ENCODE results near the gene SNX24. TPM values are rescaled to one million over a fixed set of nuclear protein-coding genes. Genes with fewer than 3 reads are reported as not detected.
"Not testable (repeated sequence)": the region's sequence is repeated elsewhere in the genome, so short reads cannot be mapped to it uniquely, and the experiment has no call there.

SNX24 gene
- total RNA-seq, 1 experiment from 2014 or later = 10.8 TPM

DNA sequence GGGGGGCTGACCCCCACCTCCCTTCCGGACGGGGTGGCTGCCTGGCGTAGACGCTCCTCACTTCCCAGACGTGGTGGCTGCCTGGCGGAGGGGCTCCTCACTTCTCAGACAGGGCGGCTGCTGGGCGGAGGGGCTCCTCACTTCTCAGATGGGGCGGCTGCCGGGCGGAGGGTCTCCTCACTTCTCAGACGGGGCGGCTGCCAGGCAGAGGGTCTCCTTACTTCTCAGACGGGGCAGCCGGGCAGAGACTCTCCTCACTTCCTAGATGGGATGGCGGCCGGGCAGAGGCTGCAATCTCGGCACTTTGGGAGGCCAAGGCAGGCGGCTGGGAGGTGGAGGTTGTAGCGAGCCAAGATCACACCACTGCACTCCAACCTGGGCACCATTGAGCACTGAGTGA lies 68.0 kb downstream of the SNX24 start:
- H3K4me3 ChIP-seq (replicated peaks in 1 of 2; ENCODE audit: low read depth in 1 of 2, low read length in 2 of 2); H3K27ac ChIP-seq (ENCODE audit: low read depth, low read length); RAD21 ChIA-PET (ENCODE audit: low non-redundant PET in 1 of 2, low total read pairs in 2 of 2, uncharacterized antibody in 2 of 2, unreplicated experiment in 2 of 2); H3K27me3 ChIP-seq (ENCODE audit: insufficient read depth, low read length); H2AFZ ChIP-seq (ENCODE audit: low read depth, low read length, poor library complexity, severe bottlenecking); BruUV-seq (replicated peaks); H3K9me2 ChIP-seq (ENCODE audit: insufficient read depth); H3K4me2 ChIP-seq (ENCODE audit: low read length); H3K4me1 ChIP-seq (ENCODE audit: control insufficient read depth in 1 of 2, insufficient read depth in 2 of 2, low read length in 2 of 2); DNase-seq (ENCODE audit: low read depth, low spot score); H3K9me3 ChIP-seq (ENCODE audit: control insufficient read depth in 1 of 2, insufficient read depth in 1 of 2, low read depth in 1 of 2, low read length in 2 of 2); H3K79me2 ChIP-seq (ENCODE audit: insufficient read depth, low read length); H3K36me3 ChIP-seq (ENCODE audit: control insufficient read depth in 1 of 2, insufficient read depth in 2 of 2, low read length in 2 of 2); CTCF ChIA-PET; ATAC-seq; POLR2A ChIA-PET; H3K9ac ChIP-seq (ENCODE audit: low read length); intact Hi-C loops (cut with micrococcal nuclease); H4K20me1 ChIP-seq (ENCODE audit: insufficient read depth): not testable (repeated sequence)

DNA sequence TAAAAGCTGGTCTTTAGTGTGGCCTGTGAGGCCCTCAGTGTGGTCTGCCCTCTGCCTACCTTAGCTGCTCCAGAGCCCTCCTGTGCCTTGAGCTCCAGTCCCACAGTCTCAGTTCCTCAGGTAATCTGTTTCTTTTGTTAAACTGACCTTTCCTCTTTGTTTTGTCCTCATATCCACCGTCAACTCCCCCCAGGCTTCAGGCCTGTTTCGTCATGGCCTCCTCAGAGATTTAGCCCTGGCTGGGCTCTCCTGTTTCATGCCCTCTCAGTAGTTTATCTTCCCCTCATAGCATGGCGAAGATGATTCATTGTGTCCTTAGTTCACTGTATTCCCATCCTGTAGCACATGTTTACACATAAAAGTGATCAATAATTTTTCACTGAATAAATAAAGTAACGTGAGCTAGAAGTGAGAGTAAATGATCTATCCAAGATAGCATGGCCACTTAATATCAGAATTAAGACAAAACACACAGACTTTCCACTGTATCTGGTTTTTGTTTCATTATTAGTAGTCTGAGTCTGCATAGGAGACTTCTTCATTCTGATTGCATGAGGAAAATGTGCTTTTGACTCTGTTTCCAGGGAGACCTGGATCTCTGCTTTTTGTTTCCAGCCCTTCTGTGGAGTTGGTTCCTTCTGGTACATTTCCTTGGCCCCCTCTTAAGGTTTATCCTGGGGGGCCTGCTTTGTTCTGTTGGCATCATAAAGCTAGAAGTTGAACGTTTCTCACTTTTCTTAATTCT lies 70.5 kb downstream of the SNX24 start:
- H3K4me3 ChIP-seq (replicated peaks in 1 of 2; ENCODE audit: low read depth in 1 of 2, low read length in 2 of 2) = no peak overlapping the region
- no peaks in the 10 kb centered on the region for H3K9me3 ChIP-seq (ENCODE audit: control insufficient read depth in 1 of 2, insufficient read depth in 1 of 2, low read depth in 1 of 2, low read length in 2 of 2)
- BruUV-seq (replicated peaks) = no TSS peak
- H3K36me3 ChIP-seq (ENCODE audit: control insufficient read depth in 1 of 2, insufficient read depth in 2 of 2, low read length in 2 of 2) = no peaks in the 10 kb centered on the region
- no peaks in the 10 kb centered on the region for H3K9me2 ChIP-seq (ENCODE audit: insufficient read depth)
- no peak overlapping the region for H2AFZ ChIP-seq (ENCODE audit: low read depth, low read length, poor library complexity, severe bottlenecking)
- no peaks in the 10 kb centered on the region for H3K27me3 ChIP-seq (ENCODE audit: insufficient read depth, low read length)
- DNase-seq (ENCODE audit: low read depth, low spot score) (no peak), ATAC-seq (no peak)
- no peak overlapping the region for H3K4me2 ChIP-seq (ENCODE audit: low read length)
- H3K79me2 ChIP-seq (ENCODE audit: insufficient read depth, low read length) = no peaks in the 10 kb centered on the region
- no peak overlapping the region for H3K9ac ChIP-seq (ENCODE audit: low read length)
- ChIA-PET RAD21 (ENCODE audit: low non-redundant PET in 1 of 2, low total read pairs in 2 of 2, uncharacterized antibody in 2 of 2, unreplicated experiment in 2 of 2) (no interaction called here), CTCF (no interaction called here), POLR2A (no interaction called here)
- H3K4me1 ChIP-seq (ENCODE audit: control insufficient read depth in 1 of 2, insufficient read depth in 2 of 2, low read length in 2 of 2) = no peaks in the 10 kb centered on the region
- TF ChIP-seq CEBPB (IDR thresholded peaks at IDR 0.05; ENCODE audit: low read depth) (no peak), EZH2 (IDR thresholded peaks at IDR 0.05) (no peak), ELF1 (IDR thresholded peaks at IDR 0.05; ENCODE audit: borderline replicate concordance, low read depth) (no peak), ZNF274 (IDR thresholded peaks at IDR 0.05; ENCODE audit: low read depth, low read length) (no peak), JUND (IDR thresholded peaks at IDR 0.05) (no peak), ZFX (IDR thresholded peaks at IDR 0.05) (no peak), EZH2phosphoT487 (IDR thresholded peaks at IDR 0.05; ENCODE audit: borderline replicate concordance) (no peak)
- TF ChIP-seq, protein P1, sequence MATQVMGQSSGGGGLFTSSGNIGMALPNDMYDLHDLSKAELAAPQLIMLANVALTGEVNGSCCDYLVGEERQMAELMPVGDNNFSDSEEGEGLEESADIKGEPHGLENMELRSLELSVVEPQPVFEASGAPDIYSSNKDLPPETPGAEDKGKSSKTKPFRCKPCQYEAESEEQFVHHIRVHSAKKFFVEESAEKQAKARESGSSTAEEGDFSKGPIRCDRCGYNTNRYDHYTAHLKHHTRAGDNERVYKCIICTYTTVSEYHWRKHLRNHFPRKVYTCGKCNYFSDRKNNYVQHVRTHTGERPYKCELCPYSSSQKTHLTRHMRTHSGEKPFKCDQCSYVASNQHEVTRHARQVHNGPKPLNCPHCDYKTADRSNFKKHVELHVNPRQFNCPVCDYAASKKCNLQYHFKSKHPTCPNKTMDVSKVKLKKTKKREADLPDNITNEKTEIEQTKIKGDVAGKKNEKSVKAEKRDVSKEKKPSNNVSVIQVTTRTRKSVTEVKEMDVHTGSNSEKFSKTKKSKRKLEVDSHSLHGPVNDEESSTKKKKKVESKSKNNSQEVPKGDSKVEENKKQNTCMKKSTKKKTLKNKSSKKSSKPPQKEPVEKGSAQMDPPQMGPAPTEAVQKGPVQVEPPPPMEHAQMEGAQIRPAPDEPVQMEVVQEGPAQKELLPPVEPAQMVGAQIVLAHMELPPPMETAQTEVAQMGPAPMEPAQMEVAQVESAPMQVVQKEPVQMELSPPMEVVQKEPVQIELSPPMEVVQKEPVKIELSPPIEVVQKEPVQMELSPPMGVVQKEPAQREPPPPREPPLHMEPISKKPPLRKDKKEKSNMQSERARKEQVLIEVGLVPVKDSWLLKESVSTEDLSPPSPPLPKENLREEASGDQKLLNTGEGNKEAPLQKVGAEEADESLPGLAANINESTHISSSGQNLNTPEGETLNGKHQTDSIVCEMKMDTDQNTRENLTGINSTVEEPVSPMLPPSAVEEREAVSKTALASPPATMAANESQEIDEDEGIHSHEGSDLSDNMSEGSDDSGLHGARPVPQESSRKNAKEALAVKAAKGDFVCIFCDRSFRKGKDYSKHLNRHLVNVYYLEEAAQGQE (IDR thresholded peaks at IDR 0.05; ENCODE audit: low read depth) = no peak
- TF ChIP-seq, protein P2, sequence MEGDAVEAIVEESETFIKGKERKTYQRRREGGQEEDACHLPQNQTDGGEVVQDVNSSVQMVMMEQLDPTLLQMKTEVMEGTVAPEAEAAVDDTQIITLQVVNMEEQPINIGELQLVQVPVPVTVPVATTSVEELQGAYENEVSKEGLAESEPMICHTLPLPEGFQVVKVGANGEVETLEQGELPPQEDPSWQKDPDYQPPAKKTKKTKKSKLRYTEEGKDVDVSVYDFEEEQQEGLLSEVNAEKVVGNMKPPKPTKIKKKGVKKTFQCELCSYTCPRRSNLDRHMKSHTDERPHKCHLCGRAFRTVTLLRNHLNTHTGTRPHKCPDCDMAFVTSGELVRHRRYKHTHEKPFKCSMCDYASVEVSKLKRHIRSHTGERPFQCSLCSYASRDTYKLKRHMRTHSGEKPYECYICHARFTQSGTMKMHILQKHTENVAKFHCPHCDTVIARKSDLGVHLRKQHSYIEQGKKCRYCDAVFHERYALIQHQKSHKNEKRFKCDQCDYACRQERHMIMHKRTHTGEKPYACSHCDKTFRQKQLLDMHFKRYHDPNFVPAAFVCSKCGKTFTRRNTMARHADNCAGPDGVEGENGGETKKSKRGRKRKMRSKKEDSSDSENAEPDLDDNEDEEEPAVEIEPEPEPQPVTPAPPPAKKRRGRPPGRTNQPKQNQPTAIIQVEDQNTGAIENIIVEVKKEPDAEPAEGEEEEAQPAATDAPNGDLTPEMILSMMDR (IDR thresholded peaks at IDR 0.05 in 2 of 3, conservative IDR thresholded peaks at IDR 0.05 in 1 of 3; ENCODE audit: borderline replicate concordance in 1 of 3, insufficient read depth in 1 of 3, low read depth in 2 of 3, low read length in 2 of 3) = no peak
- TF ChIP-seq, protein P3, sequence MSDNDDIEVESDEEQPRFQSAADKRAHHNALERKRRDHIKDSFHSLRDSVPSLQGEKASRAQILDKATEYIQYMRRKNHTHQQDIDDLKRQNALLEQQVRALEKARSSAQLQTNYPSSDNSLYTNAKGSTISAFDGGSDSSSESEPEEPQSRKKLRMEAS (IDR thresholded peaks at IDR 0.05) = no peak
- intact Hi-C loops (cut with micrococcal nuclease) = no loop called here
- no peak overlapping the region for H3K27ac ChIP-seq (ENCODE audit: low read depth, low read length)
- H4K20me1 ChIP-seq (ENCODE audit: insufficient read depth) = no peaks in the 10 kb centered on the region
